Measurements from ENCODE around the gene SSH2.
A peak's percentile ranks its signal among the peaks of the same experiment; 100 is the strongest.

SSH2 gene

DNA sequence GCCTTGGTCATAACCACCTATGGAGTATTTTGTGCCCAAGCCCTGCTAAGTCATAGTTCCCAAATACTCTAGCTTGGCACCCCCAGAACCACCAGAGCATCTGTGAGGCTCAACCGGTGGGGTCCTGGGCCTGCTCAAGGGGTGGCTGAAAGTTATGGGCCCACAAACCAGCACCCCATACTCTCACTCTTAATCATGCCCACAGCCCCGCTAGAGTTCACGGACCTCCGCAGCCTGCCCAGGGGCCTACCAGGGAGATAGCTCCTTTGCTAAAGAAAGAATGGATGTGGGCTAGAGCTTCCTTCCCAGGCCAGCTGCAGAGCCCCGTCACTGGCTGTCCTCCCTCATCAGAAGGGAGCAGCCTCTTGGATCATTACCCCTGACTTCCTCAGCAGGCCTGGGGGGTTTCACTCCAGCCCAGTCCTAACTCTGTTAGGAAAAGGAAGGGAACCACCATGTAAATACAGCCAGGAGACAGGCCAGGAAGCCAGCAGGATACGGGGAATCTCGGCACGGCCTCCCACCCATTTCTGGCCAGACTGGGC, 341.9 kb downstream of the SSH2 start:
- POLR2A ChIA-PET = interaction anchor here (0.7 to 1.8 kb wide), 6 partner anchors 12 to 294 kb away, joined by 3 to 8 read pairs (median 4); partner anchors contain the start of genes NUFIP2 and TP53I13
- H3K4me3 ChIP-seq (ENCODE audit: low read depth, low read length) = peak overlapping the region; percentile 86
- TF ChIP-seq ZBTB10 (tag by site-specific recombination; IDR thresholded peaks at IDR 0.05) (no peak), ZNF362 (tag by site-specific recombination; IDR thresholded peaks at IDR 0.05) (no peak), ZNF10 (tag by site-specific recombination; IDR thresholded peaks at IDR 0.05) (peak; percentile 36; the same call in 1 of the 2 replicates)
- CTCF ChIA-PET = interaction anchor here (0.6 to 1.8 kb wide), 7 partner anchors 8 to 439 kb away, joined by 3 to 7 read pairs (median 4); partner anchors contain the start of gene CORO6
- peaks cover 0 to 23% of the 10 kb centered on the region in 2 experiments; a peak in 1 of 3 replicates for H3K36me3 ChIP-seq (ENCODE audit: control insufficient read depth in 2 of 2, insufficient read depth in 1 of 2, low read length in 2 of 2)
- peaks cover 23% of the 10 kb centered on the region for H3K4me1 ChIP-seq (ENCODE audit: control insufficient read depth, insufficient read depth, low read length)
- H3K27ac ChIP-seq (ENCODE audit: extremely low read depth, low read depth, low read length) = peak overlapping the region; percentile 55
- no peaks in the 10 kb centered on the region for H3K9me3 ChIP-seq (ENCODE audit: control insufficient read depth, insufficient read depth, low read depth, low read length)

GRCh38 chr17:29587591-29587990, 342.4 kb downstream of the SSH2 start:
- TF ChIP-seq, protein P1, sequence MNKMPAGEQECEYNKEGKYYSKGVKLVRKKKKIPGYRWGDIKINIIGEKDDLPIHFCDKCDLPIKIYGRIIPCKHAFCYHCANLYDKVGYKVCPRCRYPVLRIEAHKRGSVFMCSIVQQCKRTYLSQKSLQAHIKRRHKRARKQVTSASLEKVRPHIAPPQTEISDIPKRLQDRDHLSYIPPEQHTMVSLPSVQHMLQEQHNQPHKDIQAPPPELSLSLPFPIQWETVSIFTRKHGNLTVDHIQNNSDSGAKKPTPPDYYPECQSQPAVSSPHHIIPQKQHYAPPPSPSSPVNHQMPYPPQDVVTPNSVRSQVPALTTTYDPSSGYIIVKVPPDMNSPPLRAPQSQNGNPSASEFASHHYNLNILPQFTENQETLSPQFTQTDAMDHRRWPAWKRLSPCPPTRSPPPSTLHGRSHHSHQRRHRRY (tag by site-specific recombination; IDR thresholded peaks at IDR 0.05) = no peak
- TF ChIP-seq ZNF629 (tag by site-specific recombination; IDR thresholded peaks at IDR 0.05) (no peak), ZIC2 (tag by site-specific recombination; IDR thresholded peaks at IDR 0.05) (no peak), KLF10 (tag by site-specific recombination; IDR thresholded peaks at IDR 0.05) (no peak), ZNF239 (tag by site-specific recombination; IDR thresholded peaks at IDR 0.05) (no peak)
- CTCF ChIA-PET = interaction anchor here (0.6 to 1.8 kb wide), 5 partner anchors 16 to 440 kb away, joined by 4 to 7 read pairs (median 5); partner anchors contain the start of gene CORO6
- H3K4me3 ChIP-seq (ENCODE audit: low read depth, low read length) = peak overlapping the region; percentile 86
- no peak overlapping the region for H3K27ac ChIP-seq (ENCODE audit: extremely low read depth, low read depth, low read length)
- POLR2A ChIA-PET = interaction anchor here (0.6 to 1.8 kb wide), 6 partner anchors 19 to 457 kb away, joined by 3 to 8 read pairs (median 4); partner anchors contain the start of genes NUFIP2 and TP53I13
- peaks cover 0 to 28% of the 10 kb centered on the region in 2 experiments; a peak in 1 of 3 replicates for H3K36me3 ChIP-seq (ENCODE audit: control insufficient read depth in 2 of 2, insufficient read depth in 1 of 2, low read length in 2 of 2)
- no peaks in the 10 kb centered on the region for H3K9me3 ChIP-seq (ENCODE audit: control insufficient read depth, insufficient read depth, low read depth, low read length)
- peaks cover 21% of the 10 kb centered on the region for H3K4me1 ChIP-seq (ENCODE audit: control insufficient read depth, insufficient read depth, low read length)

DNA sequence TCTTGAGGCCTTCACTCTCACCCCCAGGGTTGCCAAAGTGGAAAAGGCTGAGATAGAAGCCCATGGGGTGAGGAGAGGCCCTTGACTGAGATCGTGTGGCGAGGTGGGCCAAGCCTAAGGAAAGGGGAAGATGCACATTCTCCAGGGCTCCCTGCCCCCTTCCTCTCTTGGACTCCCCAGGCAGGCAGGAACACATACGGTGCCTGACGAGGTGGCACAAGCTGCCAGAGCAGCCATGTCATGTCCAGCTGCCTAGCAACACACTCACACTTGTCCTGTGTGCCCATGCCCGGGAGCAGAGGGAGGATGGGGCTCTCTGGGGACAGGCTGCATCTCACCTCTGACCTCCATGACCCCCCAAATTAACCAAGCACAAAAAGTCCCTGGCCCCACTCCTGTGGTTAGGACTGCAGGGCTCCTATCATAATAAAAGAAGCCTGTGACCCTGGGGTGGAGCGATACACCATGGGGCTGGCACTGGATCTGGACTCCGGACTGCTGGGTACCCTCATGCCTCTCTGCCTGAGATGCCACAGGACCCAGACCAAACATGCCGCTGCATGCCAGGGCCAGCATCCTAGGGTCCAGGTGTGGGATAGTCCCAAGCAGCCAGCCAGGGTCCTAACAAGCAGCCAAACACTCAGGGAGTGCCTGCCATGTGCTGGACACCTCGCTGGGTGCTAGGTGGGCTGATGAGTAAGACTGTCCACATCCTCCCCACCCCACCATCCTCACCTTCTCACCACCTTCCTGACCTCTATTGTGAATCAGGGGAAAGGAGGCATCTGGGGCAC, 343.2 kb downstream of the SSH2 start:
- peaks cover 0 to 35% of the 10 kb centered on the region in 2 experiments; a peak in 1 of 3 replicates for H3K36me3 ChIP-seq (ENCODE audit: control insufficient read depth in 2 of 2, insufficient read depth in 1 of 2, low read length in 2 of 2)
- CTCF ChIA-PET = interaction anchor here (0.6 to 1.8 kb wide), 10 partner anchors 11 to 1412 kb away, joined by 3 to 6 read pairs (median 4); partner anchors contain the start of gene CORO6
- TF ChIP-seq ZBTB49 (tag by site-specific recombination; IDR thresholded peaks at IDR 0.05; ENCODE audit: low read depth) (no peak), BCL11B (tag by site-specific recombination; IDR thresholded peaks at IDR 0.05; ENCODE audit: low read depth) (peak; percentile 42; the same call in 1 of the 2 replicates)
- POLR2A ChIA-PET = interaction anchor here (0.6 to 0.7 kb wide), 2 partner anchors 36 to 456 kb away, joined by 3 to 4 read pairs; no protein-coding TSS in a partner anchor
- no peak overlapping the region for H3K4me3 ChIP-seq (ENCODE audit: low read depth, low read length)
- H3K27ac ChIP-seq (ENCODE audit: extremely low read depth, low read depth, low read length) = no peak overlapping the region
- no peaks in the 10 kb centered on the region for H3K9me3 ChIP-seq (ENCODE audit: control insufficient read depth, insufficient read depth, low read depth, low read length)
- H3K4me1 ChIP-seq (ENCODE audit: control insufficient read depth, insufficient read depth, low read length) = peaks cover 14% of the 10 kb centered on the region

All from HEK293 (cell line).